ENCODE measurements around the gene SUCLG2.
"Not testable (repeated sequence)": the region's sequence is repeated elsewhere in the genome, so short reads cannot be mapped to it uniquely, and the experiment has no call there.

The SUCLG2 gene

GRCh38 chr3:67561667-67562394 is 92.6 kb downstream of the SUCLG2 start:
- no peak for DNase-seq (ENCODE audit: low read depth in 4 of 4, low spot score in 1 of 4)

- no peak for DNase-seq (ENCODE audit: low read depth in 4 of 4, low spot score in 1 of 4)
These were observed 93.1 kb downstream of the SUCLG2 start for GRCh38 chr3:67561266-67561665.

GRCh38 chr3:67559029-67559605 is 95.3 kb downstream of the SUCLG2 start:
- DNase-seq (ENCODE audit: low read depth in 4 of 4, low spot score in 1 of 4): no peak

GRCh38 chr3:67558426-67558825 is 96.0 kb downstream of the SUCLG2 start:
- DNase-seq (ENCODE audit: low read depth in 4 of 4, low spot score in 1 of 4): no peak

- no peak for DNase-seq (ENCODE audit: low read depth in 4 of 4, low spot score in 1 of 4)
These were observed 96.5 kb downstream of the SUCLG2 start for GRCh38 chr3:67557848-67558355.

- no peak for DNase-seq (ENCODE audit: low read depth in 4 of 4, low spot score in 1 of 4)
These were observed 102.9 kb downstream of the SUCLG2 start for GRCh38 chr3:67551361-67552016.

GRCh38 chr3:67550541-67550940 is 103.9 kb downstream of the SUCLG2 start:
- DNase-seq (ENCODE audit: low read depth in 4 of 4, low spot score in 1 of 4): no peak

GRCh38 chr3:67542502-67543250 is 111.7 kb downstream of the SUCLG2 start:
- DNase-seq (ENCODE audit: low read depth in 4 of 4, low spot score in 1 of 4): not testable (repeated sequence)

GRCh38 chr3:67540198-67540894 is 114.1 kb downstream of the SUCLG2 start:
- no peak for DNase-seq (ENCODE audit: low read depth in 4 of 4, low spot score in 1 of 4)

GRCh38 chr3:67537203-67537602 is 117.2 kb downstream of the SUCLG2 start:
- not testable (repeated sequence) for DNase-seq (ENCODE audit: low read depth in 4 of 4, low spot score in 1 of 4)

- DNase-seq (ENCODE audit: low read depth in 4 of 4, low spot score in 1 of 4): no peak
These were observed 119.4 kb downstream of the SUCLG2 start for GRCh38 chr3:67535006-67535405.

GRCh38 chr3:67534594-67534993 is 119.8 kb downstream of the SUCLG2 start:
- DNase-seq (ENCODE audit: low read depth in 4 of 4, low spot score in 1 of 4): no peak

- DNase-seq (ENCODE audit: low read depth in 4 of 4, low spot score in 1 of 4): no peak
These were observed 123.0 kb downstream of the SUCLG2 start for GRCh38 chr3:67531181-67532101.

- no peak for DNase-seq (ENCODE audit: low read depth in 4 of 4, low spot score in 1 of 4)
These were observed 124.5 kb downstream of the SUCLG2 start for GRCh38 chr3:67529915-67530314.

- no peak for DNase-seq (ENCODE audit: low read depth in 4 of 4, low spot score in 1 of 4)
These were observed 125.1 kb downstream of the SUCLG2 start for GRCh38 chr3:67529337-67529736.

GRCh38 chr3:67526246-67526645 is 128.2 kb downstream of the SUCLG2 start:
- DNase-seq (ENCODE audit: low read depth in 4 of 4, low spot score in 1 of 4): no peak

GRCh38 chr3:67524046-67524445 is 130.4 kb downstream of the SUCLG2 start:
- no peak for DNase-seq (ENCODE audit: low read depth in 4 of 4, low spot score in 1 of 4)

GRCh38 chr3:67522081-67522480 is 132.3 kb downstream of the SUCLG2 start:
- no peak for DNase-seq (ENCODE audit: low read depth in 4 of 4, low spot score in 1 of 4)

- DNase-seq (ENCODE audit: low read depth in 4 of 4, low spot score in 1 of 4): no peak
These were observed 133.3 kb downstream of the SUCLG2 start for GRCh38 chr3:67521053-67521646.
